HEK293T (cell line): ENCODE data around the gene PTPRM.
"Not testable (repeated sequence)": the region's sequence is repeated elsewhere in the genome, so short reads cannot be mapped to it uniquely, and the experiment has no call there.

Source experiments
- CTCF ChIA-PET: fragments of 350-600 bp; formaldehyde crosslinking; extraction: SDS; loops from one replicate; lab custom pipeline; 2021; ENCODE audit warnings: antibody characterized with exemption, inconsistent platforms; lab: Yijun Ruan, JAX
- POLR2A ChIA-PET: fragments of 350-600 bp; formaldehyde crosslinking; extraction: SDS; loops from one replicate; lab custom pipeline; 2020; ENCODE audit warnings: antibody characterized with exemption, inconsistent platforms; lab: Yijun Ruan, JAX
- DNase-seq: peaks from one replicate; pipeline ENCODE4 v3.0.0; 2012; ENCODE audit warnings: mixed read lengths; ENCODE audit errors: extremely low spot score
- ARNT ChIP-seq: fragments of 450-650 bp; IDR thresholded peaks from 2 replicates; pipeline ENCODE4 v1.6.1; 2017; ENCODE audit warnings: mild to moderate bottlenecking
- BHLHE40 ChIP-seq: fragments of 450-650 bp; IDR thresholded peaks from 2 replicates; pipeline ENCODE4 v1.6.1; 2016; ENCODE audit warnings: mild to moderate bottlenecking, moderate library complexity, borderline replicate concordance
- CTBP1 ChIP-seq: fragments of 450-650 bp; IDR thresholded peaks from 2 replicates; pipeline ENCODE4 v1.6.1; 2016; ENCODE audit warnings: borderline replicate concordance
- ELF4 ChIP-seq: fragments of 450-650 bp; IDR thresholded peaks from 2 replicates; pipeline ENCODE4 v1.6.1; 2017; ENCODE audit warnings: antibody characterized with exemption
- FOXA1 ChIP-seq: fragments of 450-650 bp; IDR thresholded peaks from 2 replicates; pipeline ENCODE4 v1.6.1; 2016; ENCODE audit warnings: mild to moderate bottlenecking
- FOXK2 ChIP-seq: fragments of 450-650 bp; IDR thresholded peaks from 2 replicates; pipeline ENCODE4 v1.6.1; 2016; ENCODE audit warnings: mild to moderate bottlenecking
- FOXM1 ChIP-seq: fragments of 450-650 bp; IDR thresholded peaks from 2 replicates; pipeline ENCODE4 v1.6.1; 2017; ENCODE audit warnings: mild to moderate bottlenecking, borderline replicate concordance
- HDGF ChIP-seq: fragments of 450-650 bp; IDR thresholded peaks from 2 replicates; pipeline ENCODE4 v1.6.1; 2017; ENCODE audit warnings: antibody characterized with exemption, borderline replicate concordance
- L3MBTL2 ChIP-seq: fragments of 450-650 bp; conservative IDR thresholded peaks from 2 replicates; pipeline ENCODE4 v1.6.1; 2016; ENCODE audit warnings: mild to moderate bottlenecking
- LEF1 ChIP-seq: fragments of 450-650 bp; IDR thresholded peaks from 2 replicates; pipeline ENCODE4 v1.6.1; 2017; ENCODE audit warnings: mild to moderate bottlenecking, borderline replicate concordance
- NFRKB ChIP-seq: fragments of 450-650 bp; IDR thresholded peaks from 2 replicates; pipeline ENCODE4 v1.6.1; 2016; ENCODE audit warnings: mild to moderate bottlenecking, moderate library complexity
- SP1 ChIP-seq: fragments of 450-650 bp; IDR thresholded peaks from 2 replicates; pipeline ENCODE4 v1.6.1; 2017
- SUZ12 ChIP-seq: fragments of 450-650 bp; IDR thresholded peaks from 2 replicates; pipeline ENCODE4 v1.6.1; 2016; ENCODE audit warnings: mild to moderate bottlenecking
- TARDBP ChIP-seq: fragments of 450-650 bp; IDR thresholded peaks from 2 replicates; pipeline ENCODE4 v1.6.1; 2016
- ZNF384 ChIP-seq: fragments of 450-650 bp; IDR thresholded peaks from 2 replicates; pipeline ENCODE4 v1.6.1; 2016
- TF ChIP-seq, protein P1 (sequence below): fragments of 450-650 bp; IDR thresholded peaks from 2 replicates; pipeline ENCODE4 v1.6.1; 2016

The PTPRM gene

GRCh38 chr18:8049147-8049546 is 482.0 kb downstream of the PTPRM start:
- TF ChIP-seq FOXK2 (no peak), FOXM1 (no peak), BHLHE40 (no peak), HDGF (no peak), LEF1 (no peak), ELF4 (no peak), SUZ12 (no peak), TARDBP (no peak), FOXA1 (no peak), SP1 (no peak), ZNF384 (no peak)
- POLR2A ChIA-PET: no interaction called here
- DNase-seq: no peak
- CTCF ChIA-PET: no interaction called here

GRCh38 chr18:8050616-8051329 is 483.7 kb downstream of the PTPRM start:
- no peak for DNase-seq
- CTCF ChIA-PET: no interaction called here
- POLR2A ChIA-PET: no interaction called here
- TF ChIP-seq BHLHE40 (no peak), CTBP1 (no peak), SP1 (no peak), ZNF384 (no peak), TARDBP (no peak), L3MBTL2 (no peak), ARNT (no peak), NFRKB (no peak), ELF4 (no peak), SUZ12 (no peak), LEF1 (no peak), FOXA1 (no peak), HDGF (no peak), FOXK2 (no peak), FOXM1 (no peak)
- TF ChIP-seq, protein P1, sequence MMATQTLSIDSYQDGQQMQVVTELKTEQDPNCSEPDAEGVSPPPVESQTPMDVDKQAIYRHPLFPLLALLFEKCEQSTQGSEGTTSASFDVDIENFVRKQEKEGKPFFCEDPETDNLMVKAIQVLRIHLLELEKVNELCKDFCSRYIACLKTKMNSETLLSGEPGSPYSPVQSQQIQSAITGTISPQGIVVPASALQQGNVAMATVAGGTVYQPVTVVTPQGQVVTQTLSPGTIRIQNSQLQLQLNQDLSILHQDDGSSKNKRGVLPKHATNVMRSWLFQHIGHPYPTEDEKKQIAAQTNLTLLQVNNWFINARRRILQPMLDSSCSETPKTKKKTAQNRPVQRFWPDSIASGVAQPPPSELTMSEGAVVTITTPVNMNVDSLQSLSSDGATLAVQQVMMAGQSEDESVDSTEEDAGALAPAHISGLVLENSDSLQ: no peak

GRCh38 chr18:8051453-8051852 is 484.3 kb downstream of the PTPRM start:
- POLR2A ChIA-PET: no interaction called here
- no peak for DNase-seq
- no peak for TF ChIP-seq NFRKB
- CTCF ChIA-PET: no interaction called here

DNA sequence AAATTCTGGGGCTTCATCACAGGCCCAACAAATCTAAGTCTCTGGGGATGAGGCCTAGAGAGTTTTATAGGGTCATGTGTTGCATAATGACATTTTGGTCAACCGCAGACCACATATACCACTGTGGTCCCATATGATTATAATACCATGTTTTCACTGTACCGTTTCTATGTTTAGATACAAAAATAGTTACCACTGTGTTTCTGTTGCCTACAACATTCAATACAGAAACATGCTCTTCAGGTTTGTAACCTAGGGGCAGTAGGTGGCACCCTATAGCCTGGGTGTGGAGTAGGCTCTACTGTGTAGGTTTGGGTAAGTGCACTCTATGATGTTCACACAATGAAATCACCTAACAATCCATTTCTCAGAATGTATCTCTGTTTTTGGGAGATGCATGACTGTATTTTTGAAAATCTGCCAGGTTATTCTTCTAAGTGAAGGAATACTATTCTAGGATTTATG is 485.2 kb downstream of the PTPRM start:
- no peak for TF ChIP-seq ELF4
- TF ChIP-seq, protein P1: no peak
- TF ChIP-seq TARDBP: no peak
- no peak for TF ChIP-seq CTBP1
- no peak for TF ChIP-seq HDGF
- TF ChIP-seq SUZ12: no peak
- no peak for TF ChIP-seq FOXA1
- no peak for DNase-seq
- POLR2A ChIA-PET: no interaction called here
- CTCF ChIA-PET: no interaction called here

GRCh38 chr18:8056723-8057122 is 489.6 kb downstream of the PTPRM start:
- DNase-seq: no peak
- CTCF ChIA-PET: no interaction called here
- POLR2A ChIA-PET: no interaction called here
- TF ChIP-seq L3MBTL2 (no peak), LEF1 (no peak), CTBP1 (no peak)

DNA sequence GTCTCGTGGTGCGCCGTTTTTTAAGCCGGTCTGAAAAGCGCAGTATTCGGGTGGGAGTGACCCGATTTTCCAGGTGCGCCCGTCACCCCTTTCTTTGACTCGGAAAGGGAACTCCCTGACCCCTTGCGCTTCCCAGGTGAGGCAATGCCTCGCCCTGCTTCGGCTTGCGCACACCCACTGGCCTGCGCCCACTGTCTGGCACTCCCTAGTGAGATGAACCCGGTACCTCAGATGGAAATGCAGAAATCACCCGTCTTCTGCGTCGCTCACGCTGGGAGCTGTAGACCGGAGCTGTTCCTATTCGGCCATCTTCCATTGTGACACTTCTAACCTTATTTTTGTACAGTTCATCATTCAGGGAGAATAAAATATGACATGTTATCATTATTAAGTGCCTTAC is 496.0 kb downstream of the PTPRM start:
- POLR2A ChIA-PET, DNase-seq, CTCF ChIA-PET: not testable (repeated sequence)

DNA sequence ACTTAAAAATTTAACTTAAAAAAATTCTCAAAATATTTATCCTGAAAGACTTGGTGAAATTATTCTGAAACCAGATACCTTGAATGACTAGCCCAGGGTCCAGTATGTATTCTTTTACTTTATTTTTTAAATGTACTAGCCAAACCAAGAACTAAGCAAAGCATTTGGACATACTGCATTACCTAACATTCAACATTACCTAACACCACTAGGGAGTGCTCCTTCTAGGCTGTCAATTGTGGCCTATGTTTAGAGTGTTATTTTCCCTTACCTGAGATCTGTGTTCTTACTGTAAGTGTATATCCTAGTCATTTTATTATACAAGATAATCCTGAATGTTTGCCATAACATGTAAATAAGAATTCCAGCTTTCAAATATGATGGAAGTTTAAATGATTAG is 496.6 kb downstream of the PTPRM start:
- ChIA-PET POLR2A (interaction anchor here (0.7 kb wide), 1 partner anchor 125 kb away, joined by 3 read pairs; no protein-coding TSS in a partner anchor), CTCF (interaction anchor here (0.7 kb wide), 1 partner anchor 1002 kb away, joined by 3 read pairs; no protein-coding TSS in a partner anchor)
- DNase-seq: no peak
- TF ChIP-seq FOXM1 (no peak), SUZ12 (no peak)

- ChIA-PET CTCF (no interaction called here), POLR2A (no interaction called here)
- DNase-seq: no peak
- no peak for TF ChIP-seq ZNF384
- TF ChIP-seq BHLHE40: no peak
- TF ChIP-seq, protein P1: no peak
- no peak for TF ChIP-seq SUZ12
- TF ChIP-seq FOXM1: no peak
- no peak for TF ChIP-seq TARDBP
- TF ChIP-seq NFRKB: no peak
- no peak for TF ChIP-seq L3MBTL2
- no peak for TF ChIP-seq FOXK2
- no peak for TF ChIP-seq LEF1
- TF ChIP-seq ARNT: no peak
- no peak for TF ChIP-seq ELF4
- no peak for TF ChIP-seq HDGF
- no peak for TF ChIP-seq CTBP1
- TF ChIP-seq SP1: no peak
- no peak for TF ChIP-seq FOXA1
Measured at GRCh38 chr18:8065284-8065683, 498.2 kb downstream of the PTPRM start.
